HEK293 (cell line): ENCODE data around the gene GTPBP3.

Experiments
- CTCF ChIA-PET: fragments of 350-600 bp; formaldehyde crosslinking; extraction: SDS; loops from one replicate; lab custom pipeline; 2021; ENCODE audit warnings: antibody characterized with exemption; lab: Yijun Ruan, JAX
- POLR2A ChIA-PET: fragments of 300-600 bp; formaldehyde crosslinking; extraction: SDS; loops from one replicate; lab custom pipeline; 2020; ENCODE audit warnings: antibody characterized with exemption, inconsistent platforms; lab: Yijun Ruan, JAX
- H3K27ac ChIP-seq: fragments of 200-500 bp; sonication (Bioruptor generic); 2 replicates; pipeline ENCODE4 v1.5.1; 2014; ENCODE audit warnings: low read depth, low read length, control low read depth, inconsistent platforms; ENCODE audit errors: extremely low read depth
- H3K36me3 ChIP-seq, 2 experiments: fragments of 200-500 bp in 1 of 2; sonication (Bioruptor generic) in 1 of 2; 1 replicate in 1 of 2; 2 replicates in 1 of 2; pipeline ENCODE4 v1.5.1; 2014 to 2017; ENCODE audit warnings: inconsistent platforms in 2 of 2, low read length in 2 of 2; ENCODE audit not compliant: control insufficient read depth in 2 of 2, insufficient read depth in 1 of 2
- H3K4me1 ChIP-seq: fragments of 200-500 bp; sonication (Bioruptor generic); 2 replicates; pipeline ENCODE4 v1.5.1; 2014; ENCODE audit warnings: mild to moderate bottlenecking, low read length, inconsistent platforms; ENCODE audit not compliant: control insufficient read depth, insufficient read depth
- H3K4me3 ChIP-seq: 2 replicates; pipeline ENCODE4 v1.5.1; 2011; ENCODE audit warnings: low read depth, mild to moderate bottlenecking, control low read depth, low read length, moderate library complexity
- H3K9me3 ChIP-seq: fragments of 200-500 bp; sonication (Bioruptor generic); 2 replicates; pipeline ENCODE4 v1.5.1; 2014; ENCODE audit warnings: low read depth, low read length, inconsistent platforms; ENCODE audit not compliant: control insufficient read depth, insufficient read depth
- EGR2 ChIP-seq: fragments of 450-650 bp; formaldehyde crosslinking; IDR thresholded peaks from 2 replicates; pipeline ENCODE4 v1.5.1; 2016; ENCODE audit warnings: low read depth, missing biosample characterization, missing genetic modification characterization
- GLIS1 ChIP-seq: fragments of 450-650 bp; formaldehyde crosslinking; IDR thresholded peaks from 2 replicates; pipeline ENCODE4 v1.5.1; 2016; ENCODE audit warnings: missing biosample characterization, missing genetic modification characterization
- HOXC10 ChIP-seq: sonication (generic); formaldehyde crosslinking; IDR thresholded peaks from 2 replicates; pipeline ENCODE4 v1.8.1; 2023; ENCODE audit warnings: mild to moderate bottlenecking, missing genetic modification reagents
- KLF16 ChIP-seq: fragments of 450-650 bp; formaldehyde crosslinking; IDR thresholded peaks from 2 replicates; pipeline ENCODE4 v1.5.1; 2017; ENCODE audit warnings: missing biosample characterization, missing genetic modification characterization
- ZBTB20 ChIP-seq: fragments of 450-650 bp; formaldehyde crosslinking; IDR thresholded peaks from 2 replicates; pipeline ENCODE4 v1.5.1; 2016; ENCODE audit warnings: missing biosample characterization, missing genetic modification characterization
- ZEB2 ChIP-seq: fragments of 450-650 bp; formaldehyde crosslinking; IDR thresholded peaks from 2 replicates; pipeline ENCODE4 v1.5.1; 2016; ENCODE audit warnings: missing biosample characterization, missing genetic modification characterization
- ZFHX2 ChIP-seq: fragments of 450-650 bp; formaldehyde crosslinking; conservative IDR thresholded peaks from 2 replicates; pipeline ENCODE4 v1.5.1; 2016; ENCODE audit warnings: missing biosample characterization, missing genetic modification characterization
- ZFP41 ChIP-seq: fragments of 450-650 bp; formaldehyde crosslinking; IDR thresholded peaks from 2 replicates; pipeline ENCODE4 v1.5.1; 2016; ENCODE audit warnings: missing biosample characterization, missing genetic modification characterization, borderline replicate concordance
- ZNF133 ChIP-seq: fragments of 450-650 bp; formaldehyde crosslinking; IDR thresholded peaks from 2 replicates; pipeline ENCODE4 v1.5.1; 2016; ENCODE audit warnings: missing biosample characterization, missing genetic modification characterization
- ZNF16 ChIP-seq: fragments of 450-650 bp; formaldehyde crosslinking; IDR thresholded peaks from 2 replicates; pipeline ENCODE4 v1.5.1; 2016; ENCODE audit warnings: low read depth, missing biosample characterization, missing genetic modification characterization
- ZNF223 ChIP-seq: fragments of 450-650 bp; formaldehyde crosslinking; IDR thresholded peaks from 2 replicates; pipeline ENCODE4 v1.5.1; 2016; ENCODE audit warnings: missing biosample characterization, missing genetic modification characterization
- ZNF239 ChIP-seq: fragments of 450-650 bp; formaldehyde crosslinking; IDR thresholded peaks from 2 replicates; pipeline ENCODE4 v1.5.1; 2016; ENCODE audit warnings: missing biosample characterization, missing genetic modification characterization
- ZNF335 ChIP-seq: fragments of 450-650 bp; formaldehyde crosslinking; conservative IDR thresholded peaks from 2 replicates; pipeline ENCODE4 v1.5.1; 2016; ENCODE audit warnings: missing biosample characterization, missing genetic modification characterization
- ZNF600 ChIP-seq: fragments of 450-650 bp; formaldehyde crosslinking; IDR thresholded peaks from 2 replicates; pipeline ENCODE4 v1.5.1; 2016; ENCODE audit warnings: missing biosample characterization, missing genetic modification characterization
- ZNF629 ChIP-seq: fragments of 450-650 bp; formaldehyde crosslinking; IDR thresholded peaks from 2 replicates; pipeline ENCODE4 v1.5.1; 2017; ENCODE audit warnings: missing biosample characterization, missing genetic modification characterization
- TF ChIP-seq, protein P1 (sequence below): fragments of 450-650 bp; formaldehyde crosslinking; IDR thresholded peaks from 2 replicates; pipeline ENCODE4 v1.5.1; 2017; ENCODE audit warnings: missing biosample characterization, missing genetic modification characterization
- TF ChIP-seq, protein P2 (sequence below): fragments of 450-650 bp; formaldehyde crosslinking; IDR thresholded peaks from 2 replicates; pipeline ENCODE4 v1.5.1; 2016; ENCODE audit warnings: missing biosample characterization, missing genetic modification characterization
- TF ChIP-seq, protein P3 (sequence below): fragments of 450-650 bp; formaldehyde crosslinking; conservative IDR thresholded peaks from 2 replicates; pipeline ENCODE4 v1.5.1; 2016; ENCODE audit warnings: low read depth, missing biosample characterization, missing genetic modification characterization
- TF ChIP-seq, protein P4 (sequence below): fragments of 450-650 bp; IDR thresholded peaks from 2 replicates; pipeline ENCODE4 v1.5.1; 2018; ENCODE audit warnings: missing biosample characterization, missing genetic modification characterization

The GTPBP3 gene

DNA sequence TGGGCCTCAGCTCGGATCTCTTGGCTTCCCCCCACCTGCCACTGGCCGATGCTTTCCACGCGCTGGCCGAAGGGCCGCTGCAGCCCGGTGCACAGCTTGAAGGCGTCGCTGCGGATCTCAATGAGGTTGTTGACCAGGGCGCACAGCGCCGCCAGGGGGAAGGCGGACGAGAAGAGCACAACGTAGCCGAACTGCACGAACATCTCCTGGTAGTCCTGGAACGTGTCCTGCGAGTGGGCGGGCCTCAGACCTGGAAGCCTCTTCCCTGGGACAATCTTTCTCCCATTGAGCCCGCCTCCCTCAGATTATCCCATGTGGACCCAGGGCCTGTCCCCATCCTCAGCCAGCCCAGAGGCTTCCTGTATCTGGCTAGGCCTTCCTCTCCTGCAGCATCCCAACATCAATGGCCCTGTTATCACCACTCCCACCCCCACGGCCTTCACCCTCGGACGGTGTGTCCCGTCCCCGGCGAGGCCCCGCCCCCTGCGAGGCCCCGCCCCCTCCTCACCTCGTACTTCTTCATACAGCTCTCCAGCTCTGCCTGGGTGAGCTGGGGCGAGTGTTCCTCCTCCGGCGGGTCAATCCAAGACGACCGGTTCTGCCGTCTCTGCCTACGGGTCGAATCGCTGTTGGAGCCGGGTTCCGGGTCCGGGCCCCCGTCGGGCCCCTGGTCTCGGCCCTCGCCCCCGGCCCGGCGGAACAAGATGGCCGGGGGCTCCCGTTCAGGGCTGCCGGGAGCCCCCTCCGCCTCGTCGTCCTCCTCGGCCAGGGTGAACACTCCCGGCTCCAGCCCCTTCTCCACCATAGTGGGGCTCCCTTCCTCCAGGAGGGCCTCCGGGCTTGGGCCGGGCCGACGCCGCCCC, 9.5 kb upstream of the GTPBP3 start (continued):
- TF ChIP-seq ZEB2 = 0 out of 2 replicates have a peak, but pooled peaks have one; percentile 23
- TF ChIP-seq ZNF223 (tag by site-specific recombination) = no peak
- no peak for TF ChIP-seq ZNF239 (tag by site-specific recombination)
- no peak for TF ChIP-seq ZFP41 (tag by site-specific recombination)
- peak; percentile 79 for TF ChIP-seq ZNF600
- no peak for TF ChIP-seq ZNF629
- TF ChIP-seq KLF16 = no peak
- no peak for TF ChIP-seq ZNF16

DNA sequence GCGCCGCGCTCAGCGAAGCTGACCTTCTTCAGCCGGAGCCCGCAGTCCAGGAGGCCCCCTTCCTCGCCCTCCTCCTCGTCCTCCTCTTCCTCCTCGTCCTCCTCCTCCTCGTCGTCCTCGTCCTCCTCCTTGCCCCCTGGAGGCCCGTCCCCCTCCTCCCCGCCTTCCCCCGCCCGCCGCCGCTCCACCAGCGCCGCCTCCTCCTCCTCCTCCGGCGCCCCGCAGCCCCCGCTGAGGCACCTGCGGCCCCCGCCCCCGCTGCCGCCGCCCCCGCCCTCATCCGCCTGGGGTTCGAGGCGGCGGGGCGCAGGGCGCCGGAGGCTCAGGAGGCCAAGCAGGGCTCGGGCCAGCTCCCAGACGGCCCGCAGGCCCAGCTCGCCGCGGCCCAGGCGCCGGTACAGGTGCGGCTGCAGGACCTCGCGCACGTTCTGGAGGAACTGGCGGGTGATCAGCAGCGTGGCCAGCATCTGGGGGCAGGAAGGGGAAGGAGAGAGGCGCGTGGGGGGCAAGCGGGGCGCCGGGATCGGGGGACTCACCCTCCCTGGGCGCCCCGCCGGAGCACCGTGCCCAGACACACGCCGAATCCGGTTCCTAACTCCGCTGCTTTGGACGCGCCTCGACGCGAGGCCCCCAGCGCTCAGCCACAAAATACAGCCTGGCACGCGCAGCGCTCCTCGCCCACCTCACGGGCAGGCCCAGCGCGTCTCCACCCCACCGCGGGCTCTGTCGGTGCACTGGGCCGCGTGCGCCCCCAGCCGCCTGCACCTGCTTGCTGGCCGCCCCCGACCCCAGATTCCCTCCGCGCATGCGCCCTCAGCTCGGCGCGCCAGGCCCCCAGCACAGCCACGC, 8.6 kb upstream of the GTPBP3 start:
- peak overlapping the region; percentile 53; the same call in 1 of the 2 replicates for H3K27ac ChIP-seq
- ChIA-PET CTCF (interaction anchor here (0.7 kb wide), 1 partner anchor 19 kb away, joined by 3 read pairs; no protein-coding TSS in a partner anchor), POLR2A (interaction anchor here (0.6 to 2.6 kb wide), 5 partner anchors 11 to 1839 kb away, joined by 3 to 13 read pairs (median 5); partner anchors contain the start of genes DDA1 and MRPL34)
- H3K9me3 ChIP-seq = no peaks in the 10 kb centered on the region
- H3K4me1 ChIP-seq = peaks cover 1% of the 10 kb centered on the region; the same call in 1 of the 2 replicates
- H3K4me3 ChIP-seq = peak overlapping the region; percentile 28
- peaks cover 0 to 20% of the 10 kb centered on the region in 2 experiments; a peak in 2 of 3 replicates for H3K36me3 ChIP-seq
- TF ChIP-seq ZNF335 (tag by site-specific recombination) (peak; percentile 38; the same call in 1 of the 2 replicates), GLIS1 (tag by site-specific recombination) (peak; percentile 51; the same call in 1 of the 2 replicates), ZNF629 (no peak), ZNF133 (tag by site-specific recombination) (no peak), HOXC10 (no peak), ZEB2 (0 out of 2 replicates have a peak, but pooled peaks have one; percentile 5), ZBTB20 (tag by site-specific recombination) (0 out of 2 replicates have a peak, but pooled peaks have one; percentile 5), ZFHX2 (peak; percentile 53), EGR2 (tag by site-specific recombination) (peak; percentile 30; the same call in 1 of the 2 replicates)
- TF ChIP-seq, protein P1, sequence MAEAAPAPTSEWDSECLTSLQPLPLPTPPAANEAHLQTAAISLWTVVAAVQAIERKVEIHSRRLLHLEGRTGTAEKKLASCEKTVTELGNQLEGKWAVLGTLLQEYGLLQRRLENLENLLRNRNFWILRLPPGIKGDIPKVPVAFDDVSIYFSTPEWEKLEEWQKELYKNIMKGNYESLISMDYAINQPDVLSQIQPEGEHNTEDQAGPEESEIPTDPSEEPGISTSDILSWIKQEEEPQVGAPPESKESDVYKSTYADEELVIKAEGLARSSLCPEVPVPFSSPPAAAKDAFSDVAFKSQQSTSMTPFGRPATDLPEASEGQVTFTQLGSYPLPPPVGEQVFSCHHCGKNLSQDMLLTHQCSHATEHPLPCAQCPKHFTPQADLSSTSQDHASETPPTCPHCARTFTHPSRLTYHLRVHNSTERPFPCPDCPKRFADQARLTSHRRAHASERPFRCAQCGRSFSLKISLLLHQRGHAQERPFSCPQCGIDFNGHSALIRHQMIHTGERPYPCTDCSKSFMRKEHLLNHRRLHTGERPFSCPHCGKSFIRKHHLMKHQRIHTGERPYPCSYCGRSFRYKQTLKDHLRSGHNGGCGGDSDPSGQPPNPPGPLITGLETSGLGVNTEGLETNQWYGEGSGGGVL (tag by site-specific recombination) = peak; percentile 63
- TF ChIP-seq, protein P2, sequence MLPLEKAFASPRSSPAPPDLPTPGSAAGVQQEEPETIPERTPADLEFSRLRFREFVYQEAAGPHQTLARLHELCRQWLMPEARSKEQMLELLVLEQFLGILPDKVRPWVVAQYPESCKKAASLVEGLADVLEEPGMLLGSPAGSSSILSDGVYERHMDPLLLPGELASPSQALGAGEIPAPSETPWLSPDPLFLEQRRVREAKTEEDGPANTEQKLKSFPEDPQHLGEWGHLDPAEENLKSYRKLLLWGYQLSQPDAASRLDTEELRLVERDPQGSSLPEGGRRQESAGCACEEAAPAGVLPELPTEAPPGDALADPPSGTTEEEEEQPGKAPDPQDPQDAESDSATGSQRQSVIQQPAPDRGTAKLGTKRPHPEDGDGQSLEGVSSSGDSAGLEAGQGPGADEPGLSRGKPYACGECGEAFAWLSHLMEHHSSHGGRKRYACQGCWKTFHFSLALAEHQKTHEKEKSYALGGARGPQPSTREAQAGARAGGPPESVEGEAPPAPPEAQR (tag by site-specific recombination) = no peak
- TF ChIP-seq, protein P3, sequence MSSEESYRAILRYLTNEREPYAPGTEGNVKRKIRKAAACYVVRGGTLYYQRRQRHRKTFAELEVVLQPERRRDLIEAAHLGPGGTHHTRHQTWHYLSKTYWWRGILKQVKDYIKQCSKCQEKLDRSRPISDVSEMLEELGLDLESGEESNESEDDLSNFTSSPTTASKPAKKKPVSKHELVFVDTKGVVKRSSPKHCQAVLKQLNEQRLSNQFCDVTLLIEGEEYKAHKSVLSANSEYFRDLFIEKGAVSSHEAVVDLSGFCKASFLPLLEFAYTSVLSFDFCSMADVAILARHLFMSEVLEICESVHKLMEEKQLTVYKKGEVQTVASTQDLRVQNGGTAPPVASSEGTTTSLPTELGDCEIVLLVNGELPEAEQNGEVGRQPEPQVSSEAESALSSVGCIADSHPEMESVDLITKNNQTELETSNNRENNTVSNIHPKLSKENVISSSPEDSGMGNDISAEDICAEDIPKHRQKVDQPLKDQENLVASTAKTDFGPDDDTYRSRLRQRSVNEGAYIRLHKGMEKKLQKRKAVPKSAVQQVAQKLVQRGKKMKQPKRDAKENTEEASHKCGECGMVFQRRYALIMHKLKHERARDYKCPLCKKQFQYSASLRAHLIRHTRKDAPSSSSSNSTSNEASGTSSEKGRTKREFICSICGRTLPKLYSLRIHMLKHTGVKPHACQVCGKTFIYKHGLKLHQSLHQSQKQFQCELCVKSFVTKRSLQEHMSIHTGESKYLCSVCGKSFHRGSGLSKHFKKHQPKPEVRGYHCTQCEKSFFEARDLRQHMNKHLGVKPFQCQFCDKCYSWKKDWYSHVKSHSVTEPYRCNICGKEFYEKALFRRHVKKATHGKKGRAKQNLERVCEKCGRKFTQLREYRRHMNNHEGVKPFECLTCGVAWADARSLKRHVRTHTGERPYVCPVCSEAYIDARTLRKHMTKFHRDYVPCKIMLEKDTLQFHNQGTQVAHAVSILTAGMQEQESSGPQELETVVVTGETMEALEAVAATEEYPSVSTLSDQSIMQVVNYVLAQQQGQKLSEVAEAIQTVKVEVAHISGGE (tag by site-specific recombination) = 0 out of 2 replicates have a peak, but pooled peaks have one; percentile 2
- TF ChIP-seq, protein P4, sequence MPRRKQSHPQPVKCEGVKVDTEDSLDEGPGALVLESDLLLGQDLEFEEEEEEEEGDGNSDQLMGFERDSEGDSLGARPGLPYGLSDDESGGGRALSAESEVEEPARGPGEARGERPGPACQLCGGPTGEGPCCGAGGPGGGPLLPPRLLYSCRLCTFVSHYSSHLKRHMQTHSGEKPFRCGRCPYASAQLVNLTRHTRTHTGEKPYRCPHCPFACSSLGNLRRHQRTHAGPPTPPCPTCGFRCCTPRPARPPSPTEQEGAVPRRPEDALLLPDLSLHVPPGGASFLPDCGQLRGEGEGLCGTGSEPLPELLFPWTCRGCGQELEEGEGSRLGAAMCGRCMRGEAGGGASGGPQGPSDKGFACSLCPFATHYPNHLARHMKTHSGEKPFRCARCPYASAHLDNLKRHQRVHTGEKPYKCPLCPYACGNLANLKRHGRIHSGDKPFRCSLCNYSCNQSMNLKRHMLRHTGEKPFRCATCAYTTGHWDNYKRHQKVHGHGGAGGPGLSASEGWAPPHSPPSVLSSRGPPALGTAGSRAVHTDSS = peak; percentile 89
